Measurements from ENCODE around the gene ACTN1. TPM values are rescaled to one million over a fixed set of nuclear protein-coding genes. Genes with fewer than 3 reads are reported as not detected.

ACTN1 gene
- total RNA-seq, 4 donors from 2014 or later: 103 to 254 (median 136) TPM

DNA sequence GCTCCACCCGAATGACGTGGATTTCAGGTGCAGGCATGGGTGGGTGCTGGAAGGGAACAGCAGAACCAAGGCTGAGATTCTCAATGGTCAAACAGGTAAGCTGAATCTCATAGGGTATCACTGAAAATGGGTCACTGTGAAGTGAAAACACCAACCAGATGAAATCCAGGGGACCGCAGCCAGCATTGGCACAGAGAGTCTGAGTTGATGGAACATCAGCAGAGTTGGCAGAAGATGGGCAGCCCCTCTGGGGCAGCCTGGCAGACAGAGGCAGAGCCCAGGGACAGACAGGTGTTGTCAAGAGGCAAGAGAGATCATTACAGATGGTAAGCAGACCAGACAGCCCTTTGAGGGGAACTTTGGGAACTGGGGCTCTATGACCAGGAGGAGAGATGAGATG is 48.0 kb downstream of the ACTN1 start:
- TF ChIP-seq, protein P1, sequence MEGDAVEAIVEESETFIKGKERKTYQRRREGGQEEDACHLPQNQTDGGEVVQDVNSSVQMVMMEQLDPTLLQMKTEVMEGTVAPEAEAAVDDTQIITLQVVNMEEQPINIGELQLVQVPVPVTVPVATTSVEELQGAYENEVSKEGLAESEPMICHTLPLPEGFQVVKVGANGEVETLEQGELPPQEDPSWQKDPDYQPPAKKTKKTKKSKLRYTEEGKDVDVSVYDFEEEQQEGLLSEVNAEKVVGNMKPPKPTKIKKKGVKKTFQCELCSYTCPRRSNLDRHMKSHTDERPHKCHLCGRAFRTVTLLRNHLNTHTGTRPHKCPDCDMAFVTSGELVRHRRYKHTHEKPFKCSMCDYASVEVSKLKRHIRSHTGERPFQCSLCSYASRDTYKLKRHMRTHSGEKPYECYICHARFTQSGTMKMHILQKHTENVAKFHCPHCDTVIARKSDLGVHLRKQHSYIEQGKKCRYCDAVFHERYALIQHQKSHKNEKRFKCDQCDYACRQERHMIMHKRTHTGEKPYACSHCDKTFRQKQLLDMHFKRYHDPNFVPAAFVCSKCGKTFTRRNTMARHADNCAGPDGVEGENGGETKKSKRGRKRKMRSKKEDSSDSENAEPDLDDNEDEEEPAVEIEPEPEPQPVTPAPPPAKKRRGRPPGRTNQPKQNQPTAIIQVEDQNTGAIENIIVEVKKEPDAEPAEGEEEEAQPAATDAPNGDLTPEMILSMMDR (IDR thresholded peaks at IDR 0.05): no peak
- DNase-seq (ENCODE audit: low spot score) (no peak), ATAC-seq (ENCODE audit: low FRiP score) (no peak)

- no peak for ATAC-seq (ENCODE audit: low FRiP score)
- TF ChIP-seq, protein P1 (IDR thresholded peaks at IDR 0.05): no peak
- no peak for DNase-seq (ENCODE audit: low spot score)
These were observed 49.3 kb downstream of the ACTN1 start for GRCh38 chr14:68929623-68930307.

DNA sequence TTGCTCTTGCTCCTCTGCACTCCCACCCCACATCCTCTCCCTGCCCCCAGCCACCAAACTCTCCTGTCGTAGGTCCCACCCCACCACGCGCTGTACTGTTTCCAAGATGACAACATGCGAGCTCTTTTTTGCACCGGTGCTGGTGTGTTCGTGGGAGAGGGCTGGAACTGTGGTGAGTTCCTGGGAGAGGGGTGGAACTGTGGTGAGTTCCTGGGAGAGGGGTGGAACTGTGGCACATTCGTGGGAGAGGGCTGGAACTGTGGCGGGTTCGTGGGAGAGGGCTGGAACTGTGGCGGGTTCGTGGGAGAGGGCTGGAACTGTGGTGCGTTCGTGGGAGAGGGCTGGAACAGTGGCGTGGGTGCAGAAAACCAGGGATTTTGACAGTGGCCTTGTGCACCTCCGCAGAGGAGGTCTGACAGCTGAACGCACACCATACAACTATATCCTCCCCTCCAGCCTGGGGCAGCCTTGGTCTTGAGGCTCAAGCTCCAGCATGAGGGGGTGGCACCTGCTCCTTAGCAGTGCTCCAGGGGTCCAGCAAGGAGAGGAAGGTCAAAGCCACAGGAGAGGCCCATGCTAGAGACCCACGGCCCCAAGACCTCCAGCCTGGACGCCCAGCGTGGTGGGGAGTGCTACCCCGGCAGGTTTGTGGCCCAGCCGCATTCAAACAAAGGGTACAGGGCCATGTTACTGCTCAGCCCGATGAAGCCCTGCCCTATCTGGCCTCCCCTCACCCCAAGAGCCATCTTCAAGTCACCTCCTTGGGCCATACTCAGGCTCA is 50.1 kb downstream of the ACTN1 start:
- ATAC-seq (ENCODE audit: low FRiP score): no peak
- TF ChIP-seq, protein P1 (IDR thresholded peaks at IDR 0.05): no peak
- no peak for DNase-seq (ENCODE audit: low spot score)

DNA sequence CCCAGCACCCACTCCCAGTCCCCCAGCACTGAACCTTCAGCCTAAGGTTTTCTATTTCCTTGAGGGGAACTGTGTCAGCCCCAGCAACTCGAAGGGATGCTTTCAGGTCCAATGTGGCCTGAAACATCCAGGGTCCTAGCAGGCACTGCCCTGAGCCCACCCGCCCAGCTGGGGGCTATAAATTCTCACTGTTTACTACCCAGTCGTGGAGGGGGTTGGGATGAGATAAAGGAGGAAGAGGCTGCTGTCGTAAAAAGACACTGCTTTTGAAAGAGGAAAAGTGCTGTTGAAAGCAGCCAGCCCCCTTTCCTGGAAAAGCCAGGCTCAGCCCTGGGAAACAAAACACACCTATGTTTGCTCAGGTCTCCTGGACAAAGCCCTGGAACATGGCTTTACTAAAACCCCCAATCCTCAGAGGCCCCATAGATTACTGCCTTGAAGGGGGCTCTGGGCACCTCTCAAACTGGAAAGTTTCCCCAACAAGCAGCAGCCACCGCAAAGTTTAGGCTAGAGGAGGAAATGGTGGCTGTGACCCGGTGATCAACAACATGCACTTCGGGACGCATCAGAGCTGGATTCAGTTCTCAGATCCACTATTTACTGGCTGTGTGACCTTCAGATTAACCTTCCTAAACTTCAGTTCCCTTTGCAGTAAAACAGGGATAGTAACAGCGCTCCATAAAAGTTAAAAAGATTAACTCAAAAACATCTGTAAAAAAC is 51.0 kb downstream of the ACTN1 start:
- DNase-seq (ENCODE audit: low spot score) (no peak), ATAC-seq (ENCODE audit: low FRiP score) (no peak)
- TF ChIP-seq, protein P1 (IDR thresholded peaks at IDR 0.05): no peak

DNA sequence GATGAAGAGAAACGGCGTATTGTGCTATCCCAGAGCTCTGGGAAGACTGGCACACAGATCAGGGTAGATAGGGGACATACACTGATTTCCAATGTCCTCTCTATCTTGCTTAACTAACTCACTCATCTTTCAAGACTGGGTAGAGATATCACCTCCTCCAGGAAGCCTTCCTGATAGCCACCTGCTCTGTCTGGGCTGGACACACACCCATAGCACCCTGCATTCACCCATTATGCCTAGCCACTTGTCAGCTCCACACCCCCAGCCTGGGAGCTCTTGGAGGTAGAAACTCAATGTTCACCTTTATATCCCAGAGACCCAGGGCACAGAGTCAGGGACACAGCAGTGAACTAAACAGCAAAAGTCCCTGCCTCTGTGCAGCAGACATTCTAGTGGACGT is 52.0 kb downstream of the ACTN1 start:
- DNase-seq (ENCODE audit: low spot score) (no peak), ATAC-seq (ENCODE audit: low FRiP score) (no peak)
- TF ChIP-seq, protein P1 (IDR thresholded peaks at IDR 0.05): no peak

GRCh38 chr14:68926236-68926635 is 52.9 kb downstream of the ACTN1 start:
- TF ChIP-seq, protein P1 (IDR thresholded peaks at IDR 0.05): no peak
- no peak for DNase-seq (ENCODE audit: low spot score)
- no peak for ATAC-seq (ENCODE audit: low FRiP score)
